GM23248 (cell line): ENCODE data around the gene MRPL46.

Experiments used
- EZH2 ChIP-seq: fragments of 200-600 bp; sonication (generic); IDR thresholded peaks from 2 replicates; pipeline ENCODE4 v1.6.1; 2018; ENCODE audit warnings: antibody characterized with exemption, mild to moderate bottlenecking; ENCODE audit not compliant: insufficient read depth, poor library complexity, severe bottlenecking
- EZH2phosphoT487 ChIP-seq: fragments of 200-600 bp; sonication (generic); IDR thresholded peaks from 2 replicates; pipeline ENCODE4 v1.6.1; 2018; ENCODE audit warnings: antibody characterized with exemption, moderate library complexity, mild to moderate bottlenecking, low read depth; ENCODE audit not compliant: insufficient read depth

GRCh38 chr15:88453651-88454050 lies 13.5 kb downstream of the MRPL46 start:
- no peak for TF ChIP-seq EZH2
- no peak for TF ChIP-seq EZH2phosphoT487
